HEK293 (cell line): ENCODE data around the gene CIC.

Source experiments
- KLF1 ChIP-seq: fragments of 450-650 bp; formaldehyde crosslinking; IDR thresholded peaks from 2 replicates; pipeline ENCODE4 v1.5.1; 2016; ENCODE audit warnings: missing biosample characterization, missing genetic modification characterization
- YY2 ChIP-seq: fragments of 450-650 bp; formaldehyde crosslinking; IDR thresholded peaks from 2 replicates; pipeline ENCODE4 v1.5.1; 2016; ENCODE audit warnings: missing biosample characterization, missing genetic modification characterization
- ZBTB20 ChIP-seq: fragments of 450-650 bp; formaldehyde crosslinking; IDR thresholded peaks from 2 replicates; pipeline ENCODE4 v1.5.1; 2016; ENCODE audit warnings: missing biosample characterization, missing genetic modification characterization
- ZBTB7A ChIP-seq: fragments of 450-650 bp; formaldehyde crosslinking; IDR thresholded peaks from 2 replicates; pipeline ENCODE4 v1.5.1; 2016; ENCODE audit warnings: low read depth, missing biosample characterization, missing genetic modification characterization
- ZIC2 ChIP-seq: fragments of 450-650 bp; formaldehyde crosslinking; IDR thresholded peaks from 2 replicates; pipeline ENCODE4 v1.5.1; 2016; ENCODE audit warnings: missing biosample characterization, missing genetic modification characterization
- ZNF112 ChIP-seq: fragments of 450-650 bp; formaldehyde crosslinking; IDR thresholded peaks from 2 replicates; pipeline ENCODE4 v1.5.0; 2017; ENCODE audit warnings: missing biosample characterization, missing genetic modification characterization
- ZNF140 ChIP-seq: fragments of 450-650 bp; formaldehyde crosslinking; IDR thresholded peaks from 2 replicates; pipeline ENCODE4 v1.5.1; 2016; ENCODE audit warnings: missing biosample characterization, missing genetic modification characterization
- ZNF23 ChIP-seq: fragments of 450-650 bp; formaldehyde crosslinking; IDR thresholded peaks from 2 replicates; pipeline ENCODE4 v1.5.1; 2016; ENCODE audit warnings: missing biosample characterization, missing genetic modification characterization, borderline replicate concordance
- ZNF24 ChIP-seq: fragments of 450-650 bp; formaldehyde crosslinking; IDR thresholded peaks from 2 replicates; pipeline ENCODE4 v1.5.1; 2016; ENCODE audit warnings: missing biosample characterization, missing genetic modification characterization
- ZNF302 ChIP-seq: fragments of 450-650 bp; formaldehyde crosslinking; IDR thresholded peaks from 2 replicates; pipeline ENCODE4 v1.5.1; 2016; ENCODE audit warnings: missing biosample characterization, missing genetic modification characterization, low read depth
- ZNF341 ChIP-seq: fragments of 450-650 bp; formaldehyde crosslinking; IDR thresholded peaks from 2 replicates; pipeline ENCODE4; 2016; ENCODE audit warnings: low read depth, missing biosample characterization, missing genetic modification characterization
- ZNF354C ChIP-seq: fragments of 450-650 bp; formaldehyde crosslinking; IDR thresholded peaks from 2 replicates; pipeline ENCODE4 v1.5.1; 2016; ENCODE audit warnings: missing biosample characterization, missing genetic modification characterization, low read depth, borderline replicate concordance
- ZNF423 ChIP-seq: fragments of 450-650 bp; formaldehyde crosslinking; IDR thresholded peaks from 2 replicates; pipeline ENCODE4 v1.5.1; 2016; ENCODE audit warnings: missing biosample characterization, missing genetic modification characterization
- ZNF510 ChIP-seq: fragments of 450-650 bp; formaldehyde crosslinking; IDR thresholded peaks from 2 replicates; pipeline ENCODE4 v1.5.1; 2018; ENCODE audit warnings: mild to moderate bottlenecking, missing genetic modification characterization, missing biosample characterization; ENCODE audit not compliant: insufficient replicate concordance
- ZNF558 ChIP-seq: fragments of 450-650 bp; formaldehyde crosslinking; IDR thresholded peaks from 2 replicates; pipeline ENCODE4 v1.5.1; 2016; ENCODE audit warnings: missing biosample characterization, missing genetic modification characterization
- ZNF560 ChIP-seq: fragments of 450-650 bp; formaldehyde crosslinking; IDR thresholded peaks from 2 replicates; pipeline ENCODE4 v1.5.1; 2017; ENCODE audit warnings: missing biosample characterization, missing genetic modification characterization, borderline replicate concordance
- ZNF660 ChIP-seq: fragments of 450-650 bp; IDR thresholded peaks from 2 replicates; pipeline ENCODE4 v1.5.1; 2018; ENCODE audit warnings: missing biosample characterization, mild to moderate bottlenecking, missing genetic modification characterization
- ZNF777 ChIP-seq: fragments of 450-650 bp; formaldehyde crosslinking; IDR thresholded peaks from 2 replicates; pipeline ENCODE4 v1.5.1; 2017; ENCODE audit warnings: missing biosample characterization, missing genetic modification characterization, borderline replicate concordance
- ZNF792 ChIP-seq: fragments of 450-650 bp; formaldehyde crosslinking; IDR thresholded peaks from 2 replicates; pipeline ENCODE4 v1.5.1; 2016; ENCODE audit warnings: missing biosample characterization, missing genetic modification characterization
- ZNF843 ChIP-seq: fragments of 450-650 bp; formaldehyde crosslinking; IDR thresholded peaks from 2 replicates; pipeline ENCODE4 v1.5.1; 2016; ENCODE audit warnings: missing biosample characterization, missing genetic modification characterization
- TF ChIP-seq, protein P1 (sequence below): sonication (generic); formaldehyde crosslinking; IDR thresholded peaks from 2 replicates; pipeline ENCODE4 v1.8.1; 2022; ENCODE audit warnings: mild to moderate bottlenecking, moderate library complexity, missing genetic modification reagents
- TF ChIP-seq, protein P2 (sequence below): fragments of 450-650 bp; formaldehyde crosslinking; IDR thresholded peaks from 2 replicates; pipeline ENCODE4 v1.5.1; 2016; ENCODE audit warnings: missing biosample characterization, missing genetic modification characterization
- TF ChIP-seq, protein P3 (sequence below): fragments of 450-650 bp; formaldehyde crosslinking; IDR thresholded peaks from 2 replicates; pipeline ENCODE4 v1.5.1; 2017; ENCODE audit warnings: missing biosample characterization, missing genetic modification characterization
- TF ChIP-seq, protein P4 (sequence below): fragments of 450-650 bp; formaldehyde crosslinking; IDR thresholded peaks from 2 replicates; pipeline ENCODE4 v1.5.1; 2016; ENCODE audit warnings: missing biosample characterization, missing genetic modification characterization
- TF ChIP-seq, protein P5 (sequence below): fragments of 450-650 bp; formaldehyde crosslinking; IDR thresholded peaks from 2 replicates; pipeline ENCODE4 v1.5.1; 2016; ENCODE audit warnings: missing biosample characterization, missing genetic modification characterization, low read depth
- TF ChIP-seq, protein P6 (sequence below): fragments of 450-650 bp; formaldehyde crosslinking; IDR thresholded peaks from 2 replicates; pipeline ENCODE4 v1.5.1; 2017; ENCODE audit warnings: missing biosample characterization, missing genetic modification characterization

CIC gene

DNA sequence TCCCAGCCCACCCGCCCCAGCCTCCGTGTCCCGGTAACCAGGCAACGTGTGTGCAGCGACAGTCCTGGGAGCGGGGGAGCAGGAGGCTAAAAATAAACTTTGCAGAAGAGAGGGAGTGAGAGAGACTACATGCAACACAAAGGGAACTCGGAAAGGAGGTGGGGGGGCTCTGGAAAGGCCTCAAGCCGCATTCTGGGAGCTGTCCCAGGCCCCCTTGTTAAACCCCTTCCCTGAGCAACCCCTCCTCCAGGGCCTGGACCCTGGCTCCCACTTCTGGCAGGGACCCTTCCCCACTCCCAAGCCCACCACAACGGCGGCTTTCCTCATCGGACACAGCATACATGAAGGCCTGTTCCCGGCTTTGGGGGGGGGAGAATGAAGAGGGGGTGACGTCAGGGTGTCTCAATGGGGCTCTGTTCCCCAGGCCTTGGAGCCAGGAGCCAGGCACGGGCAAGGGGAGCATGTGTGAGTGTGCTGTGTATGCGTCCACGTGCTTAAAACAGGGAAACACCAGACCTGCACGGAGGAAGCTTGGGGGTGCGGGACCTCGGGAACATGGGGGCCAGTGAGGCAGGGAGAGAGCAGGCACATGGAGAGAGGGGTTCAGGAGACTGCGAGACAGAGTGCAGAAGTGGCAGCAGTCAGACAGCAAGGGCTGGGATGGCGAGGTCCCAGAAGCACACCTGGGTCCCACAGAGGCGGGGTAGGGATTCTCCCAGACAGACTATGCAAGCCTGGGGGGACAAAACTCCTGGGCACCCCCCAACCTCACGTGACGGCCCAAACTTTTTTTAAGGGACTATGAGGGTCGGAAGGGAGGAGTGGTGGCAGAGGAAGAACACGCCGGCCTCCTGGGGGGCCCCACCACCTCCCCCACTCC lies 16.4 kb upstream of the CIC start (continued):
- TF ChIP-seq, protein P1, sequence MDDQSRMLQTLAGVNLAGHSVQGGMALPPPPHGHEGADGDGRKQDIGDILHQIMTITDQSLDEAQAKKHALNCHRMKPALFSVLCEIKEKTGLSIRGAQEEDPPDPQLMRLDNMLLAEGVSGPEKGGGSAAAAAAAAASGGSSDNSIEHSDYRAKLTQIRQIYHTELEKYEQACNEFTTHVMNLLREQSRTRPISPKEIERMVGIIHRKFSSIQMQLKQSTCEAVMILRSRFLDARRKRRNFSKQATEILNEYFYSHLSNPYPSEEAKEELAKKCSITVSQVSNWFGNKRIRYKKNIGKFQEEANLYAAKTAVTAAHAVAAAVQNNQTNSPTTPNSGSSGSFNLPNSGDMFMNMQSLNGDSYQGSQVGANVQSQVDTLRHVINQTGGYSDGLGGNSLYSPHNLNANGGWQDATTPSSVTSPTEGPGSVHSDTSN (CRISPR knock-in tag): no peak
- TF ChIP-seq, protein P2, sequence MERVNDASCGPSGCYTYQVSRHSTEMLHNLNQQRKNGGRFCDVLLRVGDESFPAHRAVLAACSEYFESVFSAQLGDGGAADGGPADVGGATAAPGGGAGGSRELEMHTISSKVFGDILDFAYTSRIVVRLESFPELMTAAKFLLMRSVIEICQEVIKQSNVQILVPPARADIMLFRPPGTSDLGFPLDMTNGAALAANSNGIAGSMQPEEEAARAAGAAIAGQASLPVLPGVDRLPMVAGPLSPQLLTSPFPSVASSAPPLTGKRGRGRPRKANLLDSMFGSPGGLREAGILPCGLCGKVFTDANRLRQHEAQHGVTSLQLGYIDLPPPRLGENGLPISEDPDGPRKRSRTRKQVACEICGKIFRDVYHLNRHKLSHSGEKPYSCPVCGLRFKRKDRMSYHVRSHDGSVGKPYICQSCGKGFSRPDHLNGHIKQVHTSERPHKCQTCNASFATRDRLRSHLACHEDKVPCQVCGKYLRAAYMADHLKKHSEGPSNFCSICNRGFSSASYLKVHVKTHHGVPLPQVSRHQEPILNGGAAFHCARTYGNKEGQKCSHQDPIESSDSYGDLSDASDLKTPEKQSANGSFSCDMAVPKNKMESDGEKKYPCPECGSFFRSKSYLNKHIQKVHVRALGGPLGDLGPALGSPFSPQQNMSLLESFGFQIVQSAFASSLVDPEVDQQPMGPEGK: peak; percentile 96
- no peak for TF ChIP-seq ZNF560 (tag by site-specific recombination)
- no peak for TF ChIP-seq ZBTB7A (tag by site-specific recombination)
- no peak for TF ChIP-seq ZNF112 (tag by site-specific recombination)
- peak; percentile 63 for TF ChIP-seq ZNF660 (tag by site-specific recombination)
- no peak for TF ChIP-seq ZIC2 (tag by site-specific recombination)
- TF ChIP-seq ZNF302 (tag by site-specific recombination): no peak
- TF ChIP-seq YY2 (tag by site-specific recombination): no peak; the same call in 1 of the 2 replicates
- TF ChIP-seq ZNF558 (tag by site-specific recombination): no peak
- TF ChIP-seq KLF1 (tag by site-specific recombination): no peak
- TF ChIP-seq ZNF354C: no peak
- 0 out of 2 replicates have a peak, but pooled peaks have one; percentile 49 for TF ChIP-seq ZNF24 (tag by site-specific recombination)
- TF ChIP-seq, protein P3, sequence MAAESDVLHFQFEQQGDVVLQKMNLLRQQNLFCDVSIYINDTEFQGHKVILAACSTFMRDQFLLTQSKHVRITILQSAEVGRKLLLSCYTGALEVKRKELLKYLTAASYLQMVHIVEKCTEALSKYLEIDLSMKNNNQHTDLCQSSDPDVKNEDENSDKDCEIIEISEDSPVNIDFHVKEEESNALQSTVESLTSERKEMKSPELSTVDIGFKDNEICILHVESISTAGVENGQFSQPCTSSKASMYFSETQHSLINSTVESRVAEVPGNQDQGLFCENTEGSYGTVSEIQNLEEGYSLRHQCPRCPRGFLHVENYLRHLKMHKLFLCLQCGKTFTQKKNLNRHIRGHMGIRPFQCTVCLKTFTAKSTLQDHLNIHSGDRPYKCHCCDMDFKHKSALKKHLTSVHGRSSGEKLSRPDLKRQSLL: no peak
- no peak for TF ChIP-seq ZNF510
- no peak for TF ChIP-seq ZNF140 (tag by site-specific recombination)
- no peak for TF ChIP-seq ZNF777 (tag by site-specific recombination)
- TF ChIP-seq, protein P4, sequence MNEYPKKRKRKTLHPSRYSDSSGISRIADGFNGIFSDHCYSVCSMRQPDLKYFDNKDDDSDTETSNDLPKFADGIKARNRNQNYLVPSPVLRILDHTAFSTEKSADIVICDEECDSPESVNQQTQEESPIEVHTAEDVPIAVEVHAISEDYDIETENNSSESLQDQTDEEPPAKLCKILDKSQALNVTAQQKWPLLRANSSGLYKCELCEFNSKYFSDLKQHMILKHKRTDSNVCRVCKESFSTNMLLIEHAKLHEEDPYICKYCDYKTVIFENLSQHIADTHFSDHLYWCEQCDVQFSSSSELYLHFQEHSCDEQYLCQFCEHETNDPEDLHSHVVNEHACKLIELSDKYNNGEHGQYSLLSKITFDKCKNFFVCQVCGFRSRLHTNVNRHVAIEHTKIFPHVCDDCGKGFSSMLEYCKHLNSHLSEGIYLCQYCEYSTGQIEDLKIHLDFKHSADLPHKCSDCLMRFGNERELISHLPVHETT (tag by site-specific recombination): peak; percentile 21; the same call in 1 of the 2 replicates
- TF ChIP-seq ZBTB20 (tag by site-specific recombination): peak; percentile 2; the same call in 1 of the 2 replicates
- TF ChIP-seq ZNF341 (tag by site-specific recombination): no peak
- peak; percentile 8; the same call in 1 of the 2 replicates for TF ChIP-seq ZNF843 (tag by site-specific recombination)
- TF ChIP-seq, protein P5, sequence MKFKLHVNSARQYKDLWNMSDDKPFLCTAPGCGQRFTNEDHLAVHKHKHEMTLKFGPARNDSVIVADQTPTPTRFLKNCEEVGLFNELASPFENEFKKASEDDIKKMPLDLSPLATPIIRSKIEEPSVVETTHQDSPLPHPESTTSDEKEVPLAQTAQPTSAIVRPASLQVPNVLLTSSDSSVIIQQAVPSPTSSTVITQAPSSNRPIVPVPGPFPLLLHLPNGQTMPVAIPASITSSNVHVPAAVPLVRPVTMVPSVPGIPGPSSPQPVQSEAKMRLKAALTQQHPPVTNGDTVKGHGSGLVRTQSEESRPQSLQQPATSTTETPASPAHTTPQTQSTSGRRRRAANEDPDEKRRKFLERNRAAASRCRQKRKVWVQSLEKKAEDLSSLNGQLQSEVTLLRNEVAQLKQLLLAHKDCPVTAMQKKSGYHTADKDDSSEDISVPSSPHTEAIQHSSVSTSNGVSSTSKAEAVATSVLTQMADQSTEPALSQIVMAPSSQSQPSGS (tag by site-specific recombination): peak; percentile 95
- TF ChIP-seq ZNF423 (tag by site-specific recombination): no peak
- TF ChIP-seq ZNF23 (tag by site-specific recombination): no peak
- TF ChIP-seq, protein P6, sequence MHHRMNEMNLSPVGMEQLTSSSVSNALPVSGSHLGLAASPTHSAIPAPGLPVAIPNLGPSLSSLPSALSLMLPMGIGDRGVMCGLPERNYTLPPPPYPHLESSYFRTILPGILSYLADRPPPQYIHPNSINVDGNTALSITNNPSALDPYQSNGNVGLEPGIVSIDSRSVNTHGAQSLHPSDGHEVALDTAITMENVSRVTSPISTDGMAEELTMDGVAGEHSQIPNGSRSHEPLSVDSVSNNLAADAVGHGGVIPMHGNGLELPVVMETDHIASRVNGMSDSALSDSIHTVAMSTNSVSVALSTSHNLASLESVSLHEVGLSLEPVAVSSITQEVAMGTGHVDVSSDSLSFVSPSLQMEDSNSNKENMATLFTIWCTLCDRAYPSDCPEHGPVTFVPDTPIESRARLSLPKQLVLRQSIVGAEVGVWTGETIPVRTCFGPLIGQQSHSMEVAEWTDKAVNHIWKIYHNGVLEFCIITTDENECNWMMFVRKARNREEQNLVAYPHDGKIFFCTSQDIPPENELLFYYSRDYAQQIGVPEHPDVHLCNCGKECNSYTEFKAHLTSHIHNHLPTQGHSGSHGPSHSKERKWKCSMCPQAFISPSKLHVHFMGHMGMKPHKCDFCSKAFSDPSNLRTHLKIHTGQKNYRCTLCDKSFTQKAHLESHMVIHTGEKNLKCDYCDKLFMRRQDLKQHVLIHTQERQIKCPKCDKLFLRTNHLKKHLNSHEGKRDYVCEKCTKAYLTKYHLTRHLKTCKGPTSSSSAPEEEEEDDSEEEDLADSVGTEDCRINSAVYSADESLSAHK (tag by site-specific recombination): peak; percentile 41; the same call in 1 of the 2 replicates
- TF ChIP-seq ZNF792: peak; percentile 62; the same call in 1 of the 2 replicates
